GM18508 (cell line): ENCODE measurements around the gene TRA2A.
"Not testable (repeated sequence)": the region's sequence is repeated elsewhere in the genome, so short reads cannot be mapped to it uniquely, and the experiment has no call there.

ENCODE experiments used
- ATAC-seq: cut with Tn5 transposase; IDR thresholded peaks from one replicate; pipeline ENCODE4 v1.9.1; 2021; ENCODE audit warnings: moderate number of reproducible peaks; ENCODE audit not compliant: insufficient read depth, unreplicated experiment

TRA2A gene

DNA sequence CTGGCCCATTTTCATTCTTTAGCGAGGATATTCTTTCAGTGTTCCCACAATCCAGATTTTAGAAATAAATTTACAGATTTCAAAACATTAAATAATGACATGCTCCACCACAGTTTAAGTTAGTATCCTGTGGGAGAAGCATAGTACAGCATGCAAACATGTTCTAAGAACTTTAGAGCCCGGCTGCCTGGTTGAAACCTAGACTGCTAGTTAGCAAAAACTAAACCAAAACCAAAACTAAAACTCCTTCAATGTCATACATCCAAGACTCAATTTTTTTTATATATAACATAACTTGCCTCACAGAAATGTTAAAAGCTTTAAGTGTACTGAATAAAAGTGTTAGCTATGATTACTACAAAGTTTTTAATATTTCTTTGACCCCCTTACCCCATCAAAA, 17.0 kb downstream of the TRA2A start:
- no peak for ATAC-seq

GRCh38 chr7:23513746-23514145, 18.0 kb downstream of the TRA2A start:
- not testable (repeated sequence) for ATAC-seq

DNA sequence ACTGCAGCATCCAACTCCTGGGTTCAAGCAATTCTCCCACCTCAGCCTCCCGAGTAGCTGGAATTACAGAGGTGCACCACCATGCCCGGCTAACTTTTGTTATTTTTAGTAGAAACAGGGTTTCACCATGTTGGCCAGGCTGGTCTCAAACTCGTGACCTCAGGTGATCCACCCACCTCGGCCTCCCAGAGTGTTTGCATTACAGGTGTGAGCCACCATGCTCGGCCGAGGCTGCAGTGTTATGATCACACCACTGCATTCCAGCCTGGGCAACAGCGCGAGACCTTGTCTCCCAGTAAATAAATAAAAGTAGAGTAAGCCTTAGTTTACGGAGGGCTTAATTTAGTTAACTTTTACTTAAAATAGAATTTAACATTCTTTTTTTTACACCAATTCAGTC, 37.8 kb downstream of the TRA2A start:
- no peak for ATAC-seq

GRCh38 chr7:23491502-23491901, 40.3 kb downstream of the TRA2A start:
- no peak for ATAC-seq

DNA sequence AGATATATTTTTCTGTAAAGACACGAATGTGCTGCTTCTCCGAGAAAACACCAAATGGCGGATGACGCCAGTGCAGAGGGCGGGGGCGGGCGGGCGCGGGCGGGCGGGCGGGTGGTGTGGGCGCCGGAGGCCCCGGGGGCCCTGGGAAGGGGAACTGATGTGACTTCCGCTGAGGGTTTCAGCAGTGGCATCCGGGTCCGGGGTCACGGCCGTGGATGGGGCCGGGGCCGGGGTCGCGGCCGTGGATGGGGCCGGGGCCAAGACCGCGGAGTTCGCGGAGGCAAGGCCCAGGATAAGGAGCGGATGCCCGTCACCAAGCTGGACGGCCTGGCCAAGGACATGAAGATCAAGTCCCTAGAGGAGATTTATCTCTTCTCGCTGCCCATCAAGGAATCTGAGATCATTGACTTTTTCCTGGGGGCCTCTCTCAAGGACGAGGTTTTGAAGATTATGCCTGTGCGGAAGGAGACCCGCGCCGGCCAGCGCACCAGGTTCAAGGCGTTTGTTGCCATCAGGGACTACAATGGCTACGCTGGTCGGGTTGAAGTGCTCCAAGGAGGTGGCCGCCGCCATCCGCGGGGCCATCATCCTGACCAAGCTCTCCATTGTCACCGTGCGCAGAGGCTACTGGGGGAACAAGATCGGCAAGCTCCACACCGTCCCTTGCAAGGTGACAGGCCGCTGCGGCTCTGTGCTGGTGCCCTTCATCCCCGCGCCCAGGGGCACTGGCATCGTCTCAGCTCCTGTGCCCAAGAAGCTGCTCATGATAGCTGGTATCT, 41.2 kb downstream of the TRA2A start:
- no peak for ATAC-seq

GRCh38 chr7:23488714-23489113, 43.1 kb downstream of the TRA2A start:
- not testable (repeated sequence) for ATAC-seq

DNA sequence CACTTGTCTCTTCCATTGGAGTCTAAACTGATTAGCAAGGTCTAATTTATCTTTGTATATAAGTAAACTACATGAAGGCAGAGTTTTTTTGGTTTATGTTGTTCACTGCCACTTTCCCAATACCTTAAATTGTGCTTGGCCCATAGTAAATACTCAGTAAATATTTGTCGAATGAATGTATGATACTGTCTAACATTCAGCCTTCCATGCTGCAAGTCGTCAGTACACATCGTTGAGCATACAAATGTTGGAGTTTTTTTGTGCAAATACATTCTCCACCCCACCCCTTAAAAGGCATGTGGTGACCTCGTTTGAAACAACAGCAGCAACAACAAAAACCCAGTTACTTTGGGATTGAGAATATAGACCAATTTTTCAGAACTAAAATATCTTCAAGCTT, 44.1 kb downstream of the TRA2A start:
- ATAC-seq = no peak

- no peak for ATAC-seq
Measured at GRCh38 chr7:23486002-23486773, 45.6 kb downstream of the TRA2A start.

DNA sequence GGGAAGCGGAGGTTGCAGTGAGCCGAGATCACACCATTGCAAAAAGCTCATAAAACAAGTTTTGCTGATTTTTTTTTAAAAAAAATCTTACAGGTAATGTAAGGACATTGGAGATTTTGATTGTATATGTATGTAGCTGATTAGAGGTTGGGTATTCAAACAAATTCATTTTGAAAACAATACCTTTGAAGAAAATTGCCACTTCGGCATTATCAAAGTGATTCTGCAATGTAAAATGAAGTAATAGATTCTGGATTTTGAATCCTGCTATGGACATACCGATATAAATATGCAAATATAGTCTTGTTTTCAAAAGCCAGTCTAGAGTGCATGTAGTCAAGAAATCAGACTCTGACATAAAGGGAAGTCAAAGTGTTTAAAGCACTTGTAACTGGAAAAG, 49.1 kb downstream of the TRA2A start:
- no peak for ATAC-seq

DNA sequence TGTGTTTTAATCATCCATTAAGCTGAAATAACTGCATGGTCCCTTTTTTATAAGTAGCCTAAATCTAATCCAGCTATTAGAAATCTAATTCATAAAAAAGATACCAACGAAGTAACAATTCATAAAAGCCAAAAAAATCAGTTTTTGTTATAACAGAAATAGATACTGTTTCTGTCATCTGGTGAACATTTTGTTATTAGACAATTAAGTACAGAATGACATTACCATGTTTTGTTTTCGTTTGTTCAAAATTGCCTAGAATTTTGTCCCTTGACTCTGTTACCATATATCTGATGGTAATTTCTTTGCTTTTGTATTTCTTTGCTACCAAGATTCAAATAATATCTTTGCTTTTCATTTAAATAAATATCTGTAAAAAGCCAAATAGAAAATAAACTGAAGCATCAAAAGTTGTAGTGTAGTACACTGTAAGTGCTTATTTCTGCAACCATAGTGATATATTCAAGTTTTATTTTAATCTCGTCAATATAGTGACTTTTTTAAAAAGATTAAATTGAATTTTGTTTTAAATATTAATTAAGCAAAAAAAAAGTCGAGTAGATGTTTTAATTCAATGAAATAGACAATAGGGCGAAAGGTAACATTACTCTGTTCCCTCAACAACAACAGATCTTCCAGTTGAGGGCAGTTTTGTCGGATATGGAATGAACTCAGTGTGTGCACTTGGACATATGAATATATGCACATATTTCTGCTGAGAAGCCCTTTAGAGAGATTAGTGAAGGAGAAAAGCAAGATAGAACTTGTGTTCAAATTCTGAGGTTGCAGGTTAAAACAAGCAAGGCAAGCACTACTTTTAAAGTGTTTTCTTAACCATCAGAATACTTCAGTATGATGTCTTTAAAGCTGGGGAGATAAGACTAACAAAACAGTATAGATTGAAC, 53.6 kb downstream of the TRA2A start:
- no peak for ATAC-seq

- ATAC-seq = no peak
Measured at GRCh38 chr7:23477157-23477499, 54.7 kb downstream of the TRA2A start.

DNA sequence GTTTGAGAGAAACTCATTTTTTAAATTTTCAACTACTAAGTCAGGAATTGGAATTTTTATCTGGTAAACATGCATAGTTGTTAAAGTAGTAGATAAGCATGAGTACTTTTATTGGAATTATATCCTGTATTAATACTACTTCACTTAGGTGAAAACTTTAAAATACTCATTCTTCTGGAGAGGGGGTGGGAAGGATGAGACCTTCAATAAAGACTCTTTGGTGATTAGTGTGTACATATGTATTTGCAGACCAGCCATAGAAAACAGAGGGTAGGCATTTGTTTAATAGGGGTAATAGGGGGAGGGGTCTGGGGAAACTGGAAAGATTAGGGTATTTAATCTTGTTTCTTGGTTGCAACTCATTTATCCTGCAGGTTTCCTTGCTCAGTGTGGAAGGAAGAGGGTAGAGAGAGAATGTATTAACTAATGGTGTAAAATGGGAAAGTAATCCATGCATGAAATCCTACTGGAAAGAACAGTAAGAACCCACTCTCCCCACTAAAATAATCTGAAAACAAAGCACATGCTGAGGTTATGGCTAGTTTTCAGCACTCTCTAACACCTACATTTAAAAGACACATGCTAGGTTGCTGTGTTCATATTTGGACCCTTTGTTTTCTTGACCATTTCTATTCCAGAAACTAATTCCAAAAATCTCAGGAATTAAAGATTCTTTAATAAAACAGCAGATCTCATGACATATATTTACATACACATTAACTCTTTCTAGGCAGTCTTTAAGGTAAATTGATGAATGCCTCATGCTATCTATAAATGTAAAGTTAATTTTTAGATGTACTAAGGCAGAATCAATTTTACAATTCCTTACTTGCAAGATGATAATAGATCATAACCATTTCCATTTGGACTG, 55.3 kb downstream of the TRA2A start:
- ATAC-seq = no peak

GRCh38 chr7:23475576-23475839, 56.3 kb downstream of the TRA2A start:
- ATAC-seq = no peak

- ATAC-seq = no peak
Measured at GRCh38 chr7:23474829-23475575, 56.8 kb downstream of the TRA2A start.

DNA sequence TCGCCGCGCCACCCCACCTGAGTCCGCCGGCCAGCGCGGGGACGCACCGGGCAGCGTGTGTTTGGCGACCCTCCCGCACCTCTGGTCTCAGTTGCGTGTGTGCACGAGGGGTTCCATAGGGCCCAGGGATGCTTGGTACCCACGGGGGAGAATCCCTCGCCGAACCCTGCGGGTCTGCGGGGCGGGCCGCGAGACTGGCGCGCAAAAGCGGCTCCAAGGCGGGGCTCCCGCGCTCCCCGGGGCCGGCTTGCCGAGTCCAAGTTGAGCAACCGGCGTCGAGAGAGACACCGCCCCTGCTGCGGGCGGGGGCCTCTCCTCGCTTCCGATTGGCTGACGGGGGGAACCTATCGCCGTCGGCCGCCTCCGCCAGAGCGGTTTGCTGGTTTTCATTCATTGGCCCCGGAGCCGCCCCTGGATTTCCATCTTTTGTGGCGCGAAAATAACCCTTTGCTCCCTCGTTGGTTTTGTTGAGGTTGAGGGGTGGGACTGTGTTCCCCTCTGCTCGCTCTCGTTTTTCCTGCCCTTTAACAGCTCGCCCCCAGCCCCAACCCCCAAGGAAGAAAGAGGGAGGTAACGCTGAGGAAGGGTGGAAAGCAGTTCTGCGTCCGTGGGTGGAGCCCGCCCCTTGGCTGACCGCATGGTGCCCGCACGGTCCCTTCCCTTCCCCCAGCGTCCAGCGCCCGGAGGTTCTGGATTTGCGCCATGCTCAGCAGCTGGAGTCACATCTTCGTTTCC, 57.5 kb downstream of the TRA2A start:
- no peak for ATAC-seq

DNA sequence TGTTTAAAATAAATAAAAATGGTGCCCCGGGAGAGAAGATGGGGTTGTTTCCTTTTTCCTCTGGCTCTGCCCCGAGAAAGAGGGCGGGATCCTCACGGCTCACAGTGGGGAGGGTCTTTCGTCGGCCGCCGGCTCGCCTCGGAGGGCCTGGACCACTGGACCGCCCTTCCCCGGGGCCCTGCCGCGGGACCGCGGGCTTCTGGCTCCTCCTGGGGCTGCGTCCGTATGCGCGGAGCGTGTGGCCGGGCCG, 58.0 kb downstream of the TRA2A start:
- no peak for ATAC-seq

GRCh38 chr7:23472956-23473843, 58.6 kb downstream of the TRA2A start:
- ATAC-seq = no peak

GRCh38 chr7:23472556-23472955, 59.2 kb downstream of the TRA2A start:
- ATAC-seq = no peak
